Measurements from ENCODE around the gene KIF18B. TPM values are rescaled to one million over a fixed set of nuclear protein-coding genes. Genes with fewer than 3 reads are reported as not detected.

Gene KIF18B
- total and polyA plus RNA-seq, 10 of the 15 experiments (the other 5 are each of a cell fraction or from before 2014, with no cell fraction given) = 2.8 to 46.2 (median 20.5) TPM

DNA sequence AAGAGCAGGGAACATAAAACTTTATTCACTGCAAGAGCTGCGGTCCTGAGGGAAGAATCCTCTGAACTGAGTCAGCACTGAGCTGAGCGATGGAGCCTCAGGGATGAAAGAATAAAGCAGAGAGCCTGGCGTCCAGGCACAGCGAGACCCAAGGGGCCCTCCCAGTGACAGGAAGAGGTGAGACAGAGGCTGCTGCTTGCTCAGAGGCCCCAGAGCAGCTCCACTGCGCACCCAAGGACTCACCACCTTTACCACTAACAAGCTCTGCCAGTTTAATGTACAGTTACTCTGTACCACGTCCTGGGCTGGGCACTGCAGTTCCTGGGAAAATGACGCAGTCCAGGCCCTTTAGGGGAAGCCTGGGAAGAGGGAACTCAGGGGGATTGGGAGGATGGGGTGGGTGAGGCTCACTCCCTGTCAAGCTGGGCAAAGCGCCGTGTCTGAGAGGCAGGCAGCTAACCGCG, 37.9 kb downstream of the KIF18B start:
- FAIRE-seq = no peak
- no peak overlapping the region for H3K27ac ChIP-seq (ENCODE audit: control insufficient read depth, insufficient read depth)
- H3K36me3 ChIP-seq (ENCODE audit: control insufficient read depth in 2 of 2, insufficient read depth in 2 of 2, low read length in 1 of 2) = no peaks in the 10 kb centered on the region
- no TSS peak for BruUV-seq (replicated peaks)
- SMC1A ChIA-PET (ENCODE audit: uncharacterized antibody, unreplicated experiment) = interaction anchor here (0.9 to 2.6 kb wide), 2 partner anchors 8 to 11 kb away, joined by 3 to 12 read pairs; no protein-coding TSS in a partner anchor
- in situ Hi-C loops (cut with MboI) = no loop called here
- POLR2A ChIA-PET = interaction anchor here (1.0 kb wide), 1 partner anchor 12 kb away, joined by 3 read pairs; no protein-coding TSS in a partner anchor
- intact Hi-C loops (cut with micrococcal nuclease; ENCODE audit: unreplicated experiment) = no loop called here
- TF ChIP-seq LARP7 (IDR thresholded peaks at IDR 0.05) (no peak), SMAD1 (IDR thresholded peaks at IDR 0.05; ENCODE audit: low read depth, partially characterized antibody) (no peak), POLR2AphosphoS5 (IDR thresholded peaks at IDR 0.05; ENCODE audit: low read length) (no peak), CHD4 (IDR thresholded peaks at IDR 0.05) (no peak), RBBP5 (conservative IDR thresholded peaks at IDR 0.05) (no peak), ZNF274 (IDR thresholded peaks at IDR 0.05; ENCODE audit: insufficient read depth, insufficient read length) (no peak), EED (IDR thresholded peaks at IDR 0.05; ENCODE audit: low read depth) (no peak), WRNIP1 (IDR thresholded peaks at IDR 0.05; ENCODE audit: borderline replicate concordance, low read depth, low read length) (no peak), TCF3 (IDR thresholded peaks at IDR 0.05; ENCODE audit: borderline replicate concordance, insufficient read depth, low read depth, low read length) (no peak), STAT1 (conservative IDR thresholded peaks at IDR 0.05) (no peak), GABPA (IDR thresholded peaks at IDR 0.05; ENCODE audit: low read depth) (no peak), ZNF217 (IDR thresholded peaks at IDR 0.05) (no peak), BMI1 (IDR thresholded peaks at IDR 0.05; ENCODE audit: borderline replicate concordance) (no peak), NBN (IDR thresholded peaks at IDR 0.05) (no peak)
- TF ChIP-seq, protein P1, sequence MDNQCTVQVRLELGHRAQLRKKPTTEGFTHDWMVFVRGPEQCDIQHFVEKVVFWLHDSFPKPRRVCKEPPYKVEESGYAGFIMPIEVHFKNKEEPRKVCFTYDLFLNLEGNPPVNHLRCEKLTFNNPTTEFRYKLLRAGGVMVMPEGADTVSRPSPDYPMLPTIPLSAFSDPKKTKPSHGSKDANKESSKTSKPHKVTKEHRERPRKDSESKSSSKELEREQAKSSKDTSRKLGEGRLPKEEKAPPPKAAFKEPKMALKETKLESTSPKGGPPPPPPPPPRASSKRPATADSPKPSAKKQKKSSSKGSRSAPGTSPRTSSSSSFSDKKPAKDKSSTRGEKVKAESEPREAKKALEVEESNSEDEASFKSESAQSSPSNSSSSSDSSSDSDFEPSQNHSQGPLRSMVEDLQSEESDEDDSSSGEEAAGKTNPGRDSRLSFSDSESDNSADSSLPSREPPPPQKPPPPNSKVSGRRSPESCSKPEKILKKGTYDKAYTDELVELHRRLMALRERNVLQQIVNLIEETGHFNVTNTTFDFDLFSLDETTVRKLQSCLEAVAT (IDR thresholded peaks at IDR 0.05) = no peak
- TF ChIP-seq, protein P2, sequence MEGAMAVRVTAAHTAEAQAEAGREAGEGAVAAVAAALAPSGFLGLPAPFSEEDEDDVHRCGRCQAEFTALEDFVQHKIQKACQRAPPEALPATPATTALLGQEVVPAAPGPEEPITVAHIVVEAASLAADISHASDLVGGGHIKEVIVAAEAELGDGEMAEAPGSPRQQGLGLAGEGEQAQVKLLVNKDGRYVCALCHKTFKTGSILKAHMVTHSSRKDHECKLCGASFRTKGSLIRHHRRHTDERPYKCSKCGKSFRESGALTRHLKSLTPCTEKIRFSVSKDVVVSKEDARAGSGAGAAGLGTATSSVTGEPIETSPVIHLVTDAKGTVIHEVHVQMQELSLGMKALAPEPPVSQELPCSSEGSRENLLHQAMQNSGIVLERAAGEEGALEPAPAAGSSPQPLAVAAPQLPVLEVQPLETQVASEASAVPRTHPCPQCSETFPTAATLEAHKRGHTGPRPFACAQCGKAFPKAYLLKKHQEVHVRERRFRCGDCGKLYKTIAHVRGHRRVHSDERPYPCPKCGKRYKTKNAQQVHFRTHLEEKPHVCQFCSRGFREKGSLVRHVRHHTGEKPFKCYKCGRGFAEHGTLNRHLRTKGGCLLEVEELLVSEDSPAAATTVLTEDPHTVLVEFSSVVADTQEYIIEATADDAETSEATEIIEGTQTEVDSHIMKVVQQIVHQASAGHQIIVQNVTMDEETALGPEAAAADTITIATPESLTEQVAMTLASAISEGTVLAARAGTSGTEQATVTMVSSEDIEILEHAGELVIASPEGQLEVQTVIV (IDR thresholded peaks at IDR 0.05; ENCODE audit: borderline replicate concordance, partially characterized antibody) = no peak
- CTCF ChIA-PET = interaction anchor here (0.9 to 2.6 kb wide), 6 partner anchors 9 to 226 kb away, joined by 3 to 17 read pairs (median 6); partner anchors contain the start of gene ACBD4
- H3K79me2 ChIP-seq (ENCODE audit: control insufficient read depth, insufficient read depth, low read length) = no peaks in the 10 kb centered on the region
- no peak overlapping the region for H3K9ac ChIP-seq (ENCODE audit: control insufficient read depth, insufficient read depth, low read length)
- H2AFZ ChIP-seq (ENCODE audit: control insufficient read depth, low read depth, low read length) = no peak overlapping the region
- no peaks in the 10 kb centered on the region; a peak in 3 of 4 replicates for H3K27me3 ChIP-seq (replicated peaks in 1 of 2; ENCODE audit: control insufficient read depth in 2 of 2, insufficient read depth in 2 of 2, low read length in 1 of 2)
- no peak for DNase-seq (ENCODE audit: low read depth, low spot score)
- no peak for ATAC-seq
- H3K4me1 ChIP-seq (ENCODE audit: control insufficient read depth, insufficient read depth, low read length) = peaks cover 9% of the 10 kb centered on the region
- H4K20me1 ChIP-seq (ENCODE audit: control insufficient read depth, insufficient read depth) = no peaks in the 10 kb centered on the region
- H3K9me3 ChIP-seq (replicated peaks; ENCODE audit: control insufficient read depth, insufficient read depth, low read length) = no peaks in the 10 kb centered on the region
- H3K4me3 ChIP-seq = no peak overlapping the region
- RAD21 ChIA-PET (ENCODE audit: unreplicated experiment) = interaction anchor here (1.1 kb wide), 1 partner anchor 10 kb away, joined by 3 read pairs; no protein-coding TSS in a partner anchor
- WGBS (ENCODE audit: insufficient coverage, insufficient replicate concordance, low lambda C conversion rate, missing lambda C conversion rate) = 48% methylated on average over 11 of the region's 11 CpGs
- H3K4me2 ChIP-seq (ENCODE audit: control insufficient read depth, insufficient read depth) = no peak overlapping the region

Measured in GM12878 (cell line).